ENCODE measurements around the gene OBSCN.

Gene OBSCN

DNA sequence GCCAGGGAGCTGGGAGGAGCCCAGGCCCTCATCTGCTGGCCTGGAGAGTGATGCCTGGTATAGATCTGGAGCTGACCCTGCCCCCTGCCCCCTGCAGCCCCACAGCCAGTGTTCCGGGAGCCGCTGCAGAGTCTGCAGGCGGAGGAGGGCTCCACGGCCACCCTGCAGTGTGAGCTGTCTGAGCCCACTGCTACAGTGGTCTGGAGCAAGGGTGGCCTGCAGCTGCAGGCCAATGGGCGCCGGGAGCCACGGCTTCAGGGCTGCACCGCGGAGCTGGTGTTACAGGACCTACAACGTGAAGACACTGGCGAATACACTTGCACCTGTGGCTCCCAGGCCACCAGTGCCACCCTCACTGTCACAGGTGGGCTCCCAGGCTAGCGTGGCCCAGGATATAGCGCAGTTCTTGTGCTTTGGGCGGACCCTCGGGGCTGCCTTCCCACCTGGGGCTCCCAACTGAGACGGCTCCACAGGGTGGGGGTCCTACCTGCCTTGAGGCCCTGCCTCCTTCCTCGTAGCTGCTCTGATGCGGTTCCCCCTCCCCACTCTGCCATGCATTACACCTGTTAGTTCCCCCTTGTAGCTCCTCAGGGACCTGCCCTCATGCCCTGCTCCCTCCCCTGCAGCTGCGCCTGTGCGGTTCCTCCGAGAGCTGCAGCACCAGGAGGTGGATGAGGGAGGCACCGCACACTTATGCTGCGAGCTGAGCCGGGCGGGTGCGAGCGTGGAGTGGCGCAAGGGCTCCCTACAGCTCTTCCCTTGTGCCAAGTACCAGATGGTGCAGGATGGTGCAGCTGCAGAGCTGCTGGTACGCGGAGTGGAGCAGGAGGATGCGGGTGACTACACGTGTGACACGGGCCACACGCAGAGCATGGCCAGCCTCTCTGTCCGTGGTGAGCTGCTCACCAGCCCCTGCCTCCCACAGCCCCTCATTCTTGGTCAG lies 98.7 kb downstream of the OBSCN start:
- no peak for DNase-seq (ENCODE audit: extremely low read depth, low read depth)
- TF ChIP-seq, protein P1, sequence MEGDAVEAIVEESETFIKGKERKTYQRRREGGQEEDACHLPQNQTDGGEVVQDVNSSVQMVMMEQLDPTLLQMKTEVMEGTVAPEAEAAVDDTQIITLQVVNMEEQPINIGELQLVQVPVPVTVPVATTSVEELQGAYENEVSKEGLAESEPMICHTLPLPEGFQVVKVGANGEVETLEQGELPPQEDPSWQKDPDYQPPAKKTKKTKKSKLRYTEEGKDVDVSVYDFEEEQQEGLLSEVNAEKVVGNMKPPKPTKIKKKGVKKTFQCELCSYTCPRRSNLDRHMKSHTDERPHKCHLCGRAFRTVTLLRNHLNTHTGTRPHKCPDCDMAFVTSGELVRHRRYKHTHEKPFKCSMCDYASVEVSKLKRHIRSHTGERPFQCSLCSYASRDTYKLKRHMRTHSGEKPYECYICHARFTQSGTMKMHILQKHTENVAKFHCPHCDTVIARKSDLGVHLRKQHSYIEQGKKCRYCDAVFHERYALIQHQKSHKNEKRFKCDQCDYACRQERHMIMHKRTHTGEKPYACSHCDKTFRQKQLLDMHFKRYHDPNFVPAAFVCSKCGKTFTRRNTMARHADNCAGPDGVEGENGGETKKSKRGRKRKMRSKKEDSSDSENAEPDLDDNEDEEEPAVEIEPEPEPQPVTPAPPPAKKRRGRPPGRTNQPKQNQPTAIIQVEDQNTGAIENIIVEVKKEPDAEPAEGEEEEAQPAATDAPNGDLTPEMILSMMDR (IDR thresholded peaks at IDR 0.05; ENCODE audit: low read depth, low read length, missing control alignments): no peak
- H3K4me3 ChIP-seq (replicated peaks; ENCODE audit: low read depth, low read length): no peak overlapping the region

DNA sequence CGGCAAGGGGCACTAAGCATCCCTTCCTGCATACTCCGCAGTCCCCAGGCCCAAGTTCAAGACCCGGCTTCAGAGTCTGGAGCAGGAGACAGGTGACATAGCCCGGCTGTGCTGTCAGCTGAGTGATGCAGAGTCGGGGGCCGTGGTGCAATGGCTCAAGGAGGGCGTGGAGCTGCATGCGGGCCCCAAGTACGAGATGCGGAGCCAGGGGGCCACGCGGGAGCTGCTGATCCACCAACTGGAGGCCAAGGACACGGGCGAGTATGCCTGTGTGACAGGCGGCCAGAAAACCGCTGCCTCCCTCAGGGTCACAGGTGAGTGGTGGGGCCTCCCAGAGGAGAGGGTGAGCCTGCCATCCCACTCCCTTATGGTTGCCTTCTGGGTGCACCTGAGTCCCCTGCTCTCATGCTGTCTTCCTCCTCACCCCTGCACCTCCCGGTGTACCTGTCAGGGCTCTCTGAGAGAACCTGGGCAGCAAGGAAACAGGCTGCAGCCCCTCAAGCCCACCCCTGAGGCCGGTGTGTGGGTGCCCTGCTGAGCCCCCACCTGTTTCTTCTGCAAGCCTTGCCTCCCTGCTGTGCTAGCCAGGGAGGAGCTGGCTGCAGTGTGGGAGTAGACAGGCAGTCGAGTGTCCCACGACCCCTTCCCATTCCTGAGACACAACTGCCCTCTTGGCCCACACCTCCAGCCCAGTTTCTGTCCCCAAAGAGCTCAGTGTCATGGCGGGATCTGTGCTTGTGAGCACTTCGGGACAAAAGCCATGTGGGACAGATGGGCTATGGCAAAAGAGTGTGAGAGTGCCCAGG lies 99.6 kb downstream of the OBSCN start:
- DNase-seq (ENCODE audit: extremely low read depth, low read depth): no peak
- TF ChIP-seq, protein P1 (IDR thresholded peaks at IDR 0.05; ENCODE audit: low read depth, low read length, missing control alignments): no peak
- no peak overlapping the region for H3K4me3 ChIP-seq (replicated peaks; ENCODE audit: low read depth, low read length)

DNA sequence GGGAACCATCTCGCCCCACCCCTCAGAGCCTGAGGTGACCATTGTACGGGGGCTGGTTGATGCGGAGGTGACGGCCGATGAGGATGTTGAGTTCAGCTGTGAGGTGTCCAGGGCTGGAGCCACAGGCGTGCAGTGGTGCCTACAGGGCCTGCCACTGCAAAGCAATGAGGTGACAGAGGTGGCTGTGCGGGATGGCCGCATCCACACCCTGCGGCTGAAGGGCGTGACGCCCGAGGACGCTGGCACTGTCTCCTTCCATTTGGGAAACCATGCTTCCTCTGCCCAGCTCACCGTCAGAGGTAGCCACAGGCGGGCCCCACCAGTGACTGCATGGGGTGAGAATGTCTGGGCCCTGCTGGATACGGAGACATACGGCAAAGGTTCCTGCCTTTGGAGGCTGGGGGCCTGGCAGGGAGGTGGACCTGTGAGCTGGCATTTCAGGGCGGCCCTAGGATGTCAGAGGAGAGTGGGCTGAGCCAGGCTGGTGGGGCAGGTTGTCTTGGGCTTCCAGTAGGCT lies 100.3 kb downstream of the OBSCN start:
- TF ChIP-seq, protein P1 (IDR thresholded peaks at IDR 0.05; ENCODE audit: low read depth, low read length, missing control alignments): no peak

DNA sequence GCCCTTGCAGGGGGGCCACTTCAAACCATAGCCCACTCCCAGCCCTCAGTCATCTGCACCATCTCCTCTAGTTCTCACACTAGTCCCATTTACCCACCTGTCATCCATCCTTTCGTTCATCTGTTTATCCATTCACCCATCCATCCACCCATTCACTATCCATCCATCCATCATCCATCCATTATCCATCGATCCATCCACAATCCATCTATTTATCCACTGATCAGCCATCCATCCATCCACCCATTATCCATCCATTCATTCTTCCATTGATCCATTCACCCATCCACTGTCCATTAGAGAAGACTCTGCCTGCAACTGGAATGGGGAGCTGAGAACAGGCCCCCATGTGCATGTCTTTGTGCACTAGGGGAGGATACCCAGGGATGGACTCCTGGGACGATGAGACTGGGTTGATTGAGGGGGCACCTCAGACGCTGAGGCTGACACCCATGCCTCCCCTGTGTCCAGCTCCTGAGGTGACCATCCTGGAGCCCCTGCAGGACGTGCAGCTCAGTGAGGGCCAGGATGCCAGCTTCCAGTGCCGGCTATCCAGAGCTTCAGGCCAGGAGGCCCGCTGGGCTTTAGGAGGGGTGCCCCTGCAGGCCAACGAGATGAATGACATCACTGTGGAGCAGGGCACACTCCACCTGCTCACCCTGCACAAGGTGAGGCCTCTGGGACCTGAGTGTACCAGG lies 100.9 kb downstream of the OBSCN start:
- DNase-seq (ENCODE audit: extremely low read depth, low read depth): no peak

More for the DNA sequence above, 100.3 kb downstream of the OBSCN start:
- no peak for DNase-seq (ENCODE audit: extremely low read depth, low read depth)
- H3K4me3 ChIP-seq (replicated peaks; ENCODE audit: low read depth, low read length): no peak overlapping the region

DNA sequence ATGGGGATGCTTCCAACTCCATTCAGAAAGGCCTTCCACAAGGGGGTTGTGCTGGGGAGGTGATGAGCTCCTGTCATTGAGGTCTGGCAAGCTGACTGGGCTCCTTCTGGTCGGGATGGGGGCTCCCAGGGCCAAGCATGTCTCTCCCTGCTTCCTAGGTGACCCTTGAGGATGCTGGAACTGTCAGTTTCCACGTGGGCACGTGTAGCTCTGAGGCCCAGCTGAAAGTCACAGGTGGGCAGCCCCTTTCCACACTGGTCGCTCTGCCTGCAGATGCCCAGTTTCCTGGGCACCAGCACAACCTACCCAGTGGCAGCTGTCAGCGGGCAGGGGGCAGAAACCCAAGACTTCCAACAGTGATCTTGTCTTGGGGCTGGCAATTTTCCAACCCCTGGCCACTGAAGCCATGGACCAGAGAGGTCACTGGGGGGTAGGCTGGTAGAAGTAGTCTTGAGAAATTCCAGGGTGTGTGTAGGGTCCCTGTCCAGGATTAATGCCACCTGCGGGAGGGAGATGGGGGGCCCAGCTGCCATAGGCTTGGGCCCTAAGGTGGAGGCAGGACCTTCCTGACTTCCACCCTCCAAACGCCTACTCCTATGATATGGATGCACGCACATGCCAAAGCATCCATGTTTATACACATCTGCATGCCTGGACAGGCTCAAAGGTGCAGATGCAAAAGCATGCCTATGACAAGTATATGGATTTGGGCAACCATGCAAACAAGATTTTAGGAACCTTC lies 101.7 kb downstream of the OBSCN start:
- TF ChIP-seq, protein P1 (IDR thresholded peaks at IDR 0.05; ENCODE audit: low read depth, low read length, missing control alignments): no peak
- H3K4me3 ChIP-seq (replicated peaks; ENCODE audit: low read depth, low read length): no peak overlapping the region
- no peak for DNase-seq (ENCODE audit: extremely low read depth, low read depth)

More for the DNA sequence above, 100.9 kb downstream of the OBSCN start:
- H3K4me3 ChIP-seq (replicated peaks; ENCODE audit: low read depth, low read length): no peak overlapping the region
- TF ChIP-seq, protein P1 (IDR thresholded peaks at IDR 0.05; ENCODE audit: low read depth, low read length, missing control alignments): peak; percentile 2

All from HFF-Myc (cell line).